Cardiac atrium fibroblast (primary cell): ENCODE results near the gene PCYOX1L. TPM values are rescaled to one million over a fixed set of nuclear protein-coding genes. Genes with fewer than 3 reads are reported as not detected.

ENCODE experiments used
- total RNA-seq: library from RNA; depleted of rRNA; stranded (reverse); fragments of >200 nt; gene quantifications from 2 replicates; pipeline ENCODE4 v1.2.3, GENCODE V29; 2015

Gene PCYOX1L
- total RNA-seq: 15.7 and 16.4 TPM in 2 replicates

GRCh38 chr5:149357370-149358293, at the start of gene PCYOX1L:
TSS of gene PCYOX1L (plus strand) at chr5:149358046. CDS start at chr5:149358069, 23 bp downstream.

GRCh38 chr5:149345147-149345891, 12.5 kb upstream of the PCYOX1L start, which contains the start of gene GRPEL2:
TSS of gene GRPEL2 (plus strand) at chr5:149345499. CDS start at chr5:149345540, 41 bp downstream.

GRCh38 chr5:149379177-149379761, 21.4 kb downstream of the PCYOX1L start, which contains the start of gene IL17B:
TSS of gene IL17B (minus strand) at chr5:149379292. CDS start at chr5:149379225, 67 bp downstream.

Other genes with a start within 250 kb of the PCYOX1L start
- 31.9 and 37.2 TPM in 2 replicates for gene ABLIM3, start 216.6 kb upstream of the PCYOX1L start, total RNA-seq
- gene AFAP1L1, start 86.2 kb upstream of the PCYOX1L start, total RNA-seq: 22.4 and 24.6 TPM in 2 replicates
- 11.9 and 17.5 TPM in 2 replicates for gene GRPEL2, start 12.5 kb upstream of the PCYOX1L start, total RNA-seq
- gene IL17B, start 21.2 kb downstream of the PCYOX1L start, total RNA-seq: not detected in 2 replicates
- 241 and 261 TPM in 2 replicates for gene CSNK1A1, start 193.4 kb downstream of the PCYOX1L start, total RNA-seq
- gene ARHGEF37, start 223.5 kb downstream of the PCYOX1L start, total RNA-seq: 6.3 and 8.7 TPM in 2 replicates